Gastrocnemius medialis (tissue), 4 donors: Measurements from ENCODE around the gene ZNF845. TPM values are rescaled to one million over a fixed set of nuclear protein-coding genes. Genes with fewer than 3 reads are reported as not detected.
A peak's percentile ranks its signal among the peaks of the same experiment; 100 is the strongest.
"Not testable (repeated sequence)": the region's sequence is repeated elsewhere in the genome, so short reads cannot be mapped to it uniquely, and the experiment has no call there.

Experiments used
- ATAC-seq, 2 donors: fragments of 150-250 bp; one replicate each; pipeline ENCODE4 v1.9.1; 2016
- DNase-seq, 2 donors: peaks; one replicate each; pipeline ENCODE4 v3.0.0-alpha.2; 2019
- H3K27ac ChIP-seq, 4 donors: fragments of 200-600 bp; sonication (generic); 1 replicate in 1 of 4; 2 replicates in 3 of 4; pipeline ENCODE4 v1.5.1; 2016 to 2018; ENCODE audit warnings: mild to moderate bottlenecking in 2 of 4, moderate library complexity in 1 of 4
- H3K27me3 ChIP-seq, 3 donors: fragments of 200-600 bp; sonication (generic) in 2 of 3; 1 replicate in 1 of 3; 2 replicates in 2 of 3; pipeline versions ENCODE4 v1.5.1 to v1.6.0; 2016 to 2019; ENCODE audit warnings: mild to moderate bottlenecking in 1 of 3, moderate library complexity in 1 of 3
- H3K36me3 ChIP-seq, 2 donors: fragments of 200-600 bp; sonication (generic) in 1 of 2; one replicate each; pipeline ENCODE4 v1.5.1; 2017 to 2018
- H3K4me1 ChIP-seq, 2 donors: fragments of 200-600 bp; sonication (generic) in 1 of 2; one replicate each; pipeline ENCODE4 v1.5.1; 2016 to 2017; ENCODE audit warnings: mild to moderate bottlenecking in 2 of 2
- H3K4me3 ChIP-seq, 4 donors: fragments of 200-600 bp; sonication (generic) in 3 of 4; 1 replicate in 1 of 4; 2 replicates in 3 of 4; pipeline ENCODE4 v1.5.1; 2016 to 2019; ENCODE audit warnings: mild to moderate bottlenecking in 2 of 4
- H3K9me3 ChIP-seq, 3 donors: fragments of 200-600 bp; sonication (generic) in 2 of 3; 1 replicate in 1 of 3; 2 replicates in 2 of 3; pipeline ENCODE4 v1.5.1; 2016 to 2019
- CTCF ChIP-seq, 5 experiments: fragments of 450-650 bp in 3 of 5; fragments of 200-600 bp in 2 of 5; sonication (generic) in 2 of 5; IDR thresholded peaks in 4 of 5; conservative IDR thresholded peaks in 1 of 5; 1 replicate in 4 of 5; 2 replicates in 1 of 5; pipeline ENCODE4 v1.5.1; 2016 to 2019; ENCODE audit warnings: antibody characterized with exemption in 5 of 5, mild to moderate bottlenecking in 3 of 5, moderate library complexity in 3 of 5
- POLR2A ChIP-seq, 2 donors: fragments of 450-650 bp; IDR thresholded peaks; one replicate each; pipeline ENCODE4 v1.6.1; 2017; ENCODE audit warnings: antibody characterized with exemption in 2 of 2, mild to moderate bottlenecking in 2 of 2, moderate library complexity in 2 of 2
- in situ Hi-C, 4 donors: fragments of 200-750 bp; cut with MboI; loops; one replicate each; pipeline versions ENCODE4 v1.15.0 to v1.8.0; 2017; ENCODE audit warnings: low sequenced_read_pairs in 4 of 4
- intact Hi-C: fragments of 100-400 bp; cut with DNase I; formaldehyde crosslinking; loops from one replicate; pipeline ENCODE4 v1.15.1; 2023; ENCODE audit warnings: low total_unique reads
- total RNA-seq, 4 donors: library from RNA; depleted of rRNA; stranded (reverse); fragments of >200 nt; gene quantifications; one replicate each; pipeline versions ENCODE4 v1.1.0 to v1.2.3, GENCODE V29; 2016

ZNF845 gene
- total RNA-seq, 4 donors from 2014 or later = 1.00 to 2.3 (median 1.4) TPM

- DNase-seq = no peak
- intact Hi-C loops (no loop called here), in situ Hi-C loops (no loop called here)
- Histone ChIP-seq H3K27me3 (no peaks in the 10 kb centered on the region), H3K4me1 (peaks cover 17 to 22% of the 10 kb centered on the region in 2 donors), H3K27ac (no peak overlapping the region), H3K4me3 (peak overlapping the region in 1 of 4 donors; percentile 99), H3K9me3 (no peaks in the 10 kb centered on the region), H3K36me3 (peaks cover 0 to 21% of the 10 kb centered on the region in 2 donors)
- no peak for TF ChIP-seq POLR2A (IDR thresholded peaks at IDR 0.05)
- no peak for TF ChIP-seq CTCF (IDR thresholded peaks at IDR 0.05 in 4 of 5, conservative IDR thresholded peaks at IDR 0.05 in 1 of 5)
- no peak for ATAC-seq
These were observed 62.9 kb downstream of the ZNF845 start for GRCh38 chr19:53396525-53396868.

GRCh38 chr19:53397918-53398317, 64.4 kb downstream of the ZNF845 start:
- H3K4me1 ChIP-seq = peaks cover 17 to 22% of the 10 kb centered on the region in 2 donors
- H3K4me3 ChIP-seq, in situ Hi-C loops, intact Hi-C loops, ATAC-seq, H3K9me3 ChIP-seq, H3K27me3 ChIP-seq, DNase-seq, H3K27ac ChIP-seq: not testable (repeated sequence)
- H3K36me3 ChIP-seq = peaks cover 0 to 29% of the 10 kb centered on the region in 2 donors

Other genes starting within 250 kb of the ZNF845 start
- gene ZNF160, start 230.3 kb upstream of the ZNF845 start, total RNA-seq = 10 to 100 TPM in 3 of 4 donors, 1 to 10 TPM in 1; 8.3 to 20.7 (median 11.9) TPM
- 1 to 10 TPM; 1.6 to 4.0 (median 3.7) TPM for gene ZNF415, start 200.8 kb upstream of the ZNF845 start, total RNA-seq
- gene ZNF347, start 174.7 kb upstream of the ZNF845 start, total RNA-seq = 1 to 10 TPM; 3.0 to 5.1 (median 4.5) TPM
- under 1 TPM in 2 of 4 donors, not detected in 2; 0.13 to 0.27 TPM for gene ZNF665, start 140.4 kb upstream of the ZNF845 start, total RNA-seq
- gene ZNF677, start 78.9 kb upstream of the ZNF845 start, total RNA-seq = 1 to 10 TPM; 1.7 to 7.2 (median 4.8) TPM
- not detected for gene VN1R2, start 75.5 kb upstream of the ZNF845 start, total RNA-seq
- gene VN1R4, start 66.0 kb upstream of the ZNF845 start, total RNA-seq = not detected
- gene ZNF525, start 32.0 kb downstream of the ZNF845 start, total RNA-seq = under 1 TPM; 0.26 to 0.92 (median 0.30) TPM
- gene ZNF765, start 61.4 kb downstream of the ZNF845 start, total RNA-seq = 1 to 10 TPM; 3.8 to 9.8 (median 5.3) TPM
- gene ZNF761, start 98.2 kb downstream of the ZNF845 start, total RNA-seq = 1 to 10 TPM; 3.7 to 7.0 (median 4.1) TPM
- 1 to 10 TPM in 1 of 4 donors, under 1 TPM in 3; 0.29 to 1.1 (median 0.57) TPM for gene ZNF813, start 134.0 kb downstream of the ZNF845 start, total RNA-seq
- gene ZNF331, start 204.4 kb downstream of the ZNF845 start, total RNA-seq = 10 to 100 TPM in 1 of 4 donors, 1 to 10 TPM in 3; 4.8 to 12.6 (median 7.0) TPM